ENCODE data around the gene PDK4. TPM values are rescaled to one million over a fixed set of nuclear protein-coding genes. Genes with fewer than 3 reads are reported as not detected.

Gene PDK4
- 10 to 100 TPM; 17.9 to 28.7 (median 20.4) TPM for polyA plus RNA-seq (ENCODE audit: insufficient read length in 4 of 4)

DNA sequence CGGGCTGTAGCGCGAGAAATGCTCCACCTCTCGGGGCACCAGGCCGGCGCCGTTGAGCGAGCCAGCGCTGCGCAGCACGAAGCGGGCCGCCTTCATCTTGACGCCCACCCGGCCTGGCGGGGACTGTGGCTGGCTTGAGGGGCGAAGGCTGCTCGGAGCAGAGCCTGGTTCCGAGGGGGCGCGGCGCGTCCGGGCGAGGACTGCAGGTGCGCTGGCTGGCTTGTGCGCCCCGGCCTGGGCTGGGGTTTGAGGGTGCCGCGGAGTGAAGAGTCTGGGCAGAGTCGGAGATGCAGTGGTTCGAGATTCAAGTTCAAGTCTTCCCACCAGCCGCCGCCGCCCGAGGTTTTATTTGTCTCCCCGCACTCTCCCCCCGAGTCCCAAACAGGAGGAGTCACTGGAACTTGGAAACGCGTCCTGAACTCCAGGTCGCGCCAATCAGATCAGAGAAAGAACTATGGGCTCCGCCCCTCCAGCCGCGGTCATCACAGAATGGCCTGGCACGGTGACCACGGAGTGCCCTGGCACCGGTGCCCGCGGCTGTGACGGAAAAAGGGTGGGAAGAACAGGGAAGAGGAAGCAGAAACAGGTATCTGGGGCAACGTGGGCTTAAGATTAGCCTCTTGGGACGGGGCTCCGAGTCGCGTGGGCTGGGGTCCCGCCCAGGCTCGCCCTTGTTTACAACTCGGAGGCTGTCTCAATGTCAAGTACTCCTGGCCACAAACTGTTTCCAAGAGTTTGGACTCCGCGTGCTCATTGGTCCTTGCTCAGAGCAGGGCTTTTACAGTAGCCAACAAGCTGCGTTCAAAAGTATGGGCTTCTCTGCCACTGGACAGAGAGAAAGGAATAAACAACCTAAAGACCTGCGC lies at the start of gene PDK4:
PDK4 (minus strand) TSS at position 319 of the 866 bp plus-strand sequence; CDS start at position 96, 223 bp downstream.
- peak in 2 of 4 donors; percentile 67 to 85 for DNase-seq (ENCODE audit: low read depth in 4 of 4, low spot score in 3 of 4)

DNA sequence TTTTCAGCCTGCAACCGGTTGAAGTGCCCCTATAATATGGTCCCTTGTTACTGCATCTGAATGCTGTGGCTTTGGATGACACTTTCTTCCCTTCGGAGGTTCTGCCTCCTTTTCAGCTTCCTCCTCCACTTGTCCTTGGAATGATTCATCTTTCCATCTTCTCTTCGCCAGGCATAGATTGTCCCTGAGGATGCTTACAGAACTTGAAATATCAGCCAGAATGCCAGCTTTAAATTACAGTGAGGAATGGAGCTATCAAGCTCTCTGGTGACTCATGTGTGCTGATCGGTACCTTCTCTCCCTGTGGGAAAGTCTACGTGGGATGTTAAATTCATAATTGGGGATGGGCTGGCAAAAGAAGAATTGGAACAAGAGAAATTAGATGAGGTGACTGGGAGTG lies 45.9 kb upstream of the PDK4 start:
- DNase-seq (ENCODE audit: low read depth in 4 of 4, low spot score in 3 of 4): no peak

GRCh38 chr7:95636140-95636940 lies 40.0 kb upstream of the PDK4 start:
- DNase-seq (ENCODE audit: low read depth in 4 of 4, low spot score in 3 of 4): no peak

GRCh38 chr7:95632609-95633008 lies 36.3 kb upstream of the PDK4 start:
- DNase-seq (ENCODE audit: low read depth in 4 of 4, low spot score in 3 of 4): no peak

- DNase-seq (ENCODE audit: low read depth in 4 of 4, low spot score in 3 of 4): no peak
These were observed 35.2 kb upstream of the PDK4 start for GRCh38 chr7:95631527-95631926.

- no peak for DNase-seq (ENCODE audit: low read depth in 4 of 4, low spot score in 3 of 4)
These were observed 34.6 kb upstream of the PDK4 start for GRCh38 chr7:95630702-95631458.

DNA sequence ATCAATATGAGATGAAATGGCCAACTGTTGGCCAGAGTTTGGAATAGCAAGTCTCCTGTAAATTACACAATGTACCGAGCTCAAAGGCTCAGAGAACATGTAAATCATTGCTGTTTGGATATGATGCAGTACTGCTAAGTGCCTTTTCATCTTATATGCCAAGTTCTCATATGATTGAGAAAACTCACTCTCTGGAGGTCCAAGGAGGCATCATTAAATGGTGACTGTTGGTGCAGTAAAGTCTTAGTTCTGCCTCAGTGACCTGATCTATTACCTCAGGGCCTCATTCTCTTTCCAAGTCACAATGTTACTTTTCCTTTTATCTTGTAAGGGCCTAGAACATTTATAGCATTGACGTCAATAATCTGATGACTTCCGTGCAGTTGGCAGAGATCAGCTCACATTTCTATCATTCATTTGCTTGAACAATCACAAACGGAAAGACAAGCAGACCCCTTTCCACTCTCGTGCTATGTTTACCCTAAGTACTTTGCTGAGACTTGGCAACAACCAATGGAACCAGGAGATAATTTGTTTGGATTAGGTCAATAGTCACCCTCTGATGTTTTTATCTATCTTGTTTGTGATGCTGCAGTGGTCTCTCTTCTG lies 32.6 kb upstream of the PDK4 start:
- no peak for DNase-seq (ENCODE audit: low read depth in 4 of 4, low spot score in 3 of 4)

DNA sequence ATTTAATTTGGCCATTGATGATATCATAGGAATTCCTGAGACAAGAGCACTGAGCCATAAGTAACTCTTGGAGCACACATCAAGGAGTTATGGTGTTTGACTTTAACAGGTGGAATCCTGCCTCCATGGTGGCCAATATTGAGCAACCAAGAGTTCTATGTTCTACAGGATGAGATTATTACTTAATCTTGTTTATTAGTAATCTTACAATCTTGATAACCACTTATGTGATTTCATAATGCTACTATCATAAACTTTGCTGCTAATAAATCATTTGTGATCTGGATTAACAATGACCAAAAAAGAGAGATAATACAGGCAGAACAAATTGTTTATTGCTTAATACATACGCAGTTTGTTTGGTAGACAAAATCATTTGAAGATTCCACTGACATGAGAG lies 27.5 kb upstream of the PDK4 start:
- no peak for DNase-seq (ENCODE audit: low read depth in 4 of 4, low spot score in 3 of 4)

- no peak for DNase-seq (ENCODE audit: low read depth in 4 of 4, low spot score in 3 of 4)
These were observed 26.5 kb upstream of the PDK4 start for GRCh38 chr7:95622859-95623258.

DNA sequence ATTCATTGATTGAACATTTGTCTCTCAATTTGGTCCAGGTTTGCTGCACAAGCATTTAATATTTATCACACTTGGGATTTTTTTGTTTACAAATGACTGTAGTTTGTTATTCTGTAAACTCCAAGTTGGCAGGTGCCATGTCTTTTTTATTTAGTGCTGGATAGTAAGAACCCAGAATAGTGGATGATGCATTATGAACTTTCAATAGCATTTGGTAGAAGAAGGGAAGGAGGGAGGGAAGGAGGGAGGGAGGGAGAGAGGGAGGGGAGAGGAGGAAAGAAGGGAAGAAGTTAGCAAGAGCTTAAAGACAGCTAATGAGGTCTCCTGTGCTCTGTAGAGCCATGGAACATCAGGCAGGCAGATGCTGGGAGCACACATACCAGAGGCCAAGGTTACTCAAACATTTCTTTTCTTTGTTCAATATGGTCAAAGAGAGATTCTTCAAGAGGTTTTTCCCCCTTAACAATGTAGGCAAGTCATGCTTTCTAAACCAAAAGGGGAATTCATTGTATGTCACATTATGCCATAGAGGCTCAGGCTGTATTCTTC lies 25.8 kb upstream of the PDK4 start:
- no peak for DNase-seq (ENCODE audit: low read depth in 4 of 4, low spot score in 3 of 4)

- no peak for DNase-seq (ENCODE audit: low read depth in 4 of 4, low spot score in 3 of 4)
These were observed 25.1 kb upstream of the PDK4 start for GRCh38 chr7:95621404-95621803.

DNA sequence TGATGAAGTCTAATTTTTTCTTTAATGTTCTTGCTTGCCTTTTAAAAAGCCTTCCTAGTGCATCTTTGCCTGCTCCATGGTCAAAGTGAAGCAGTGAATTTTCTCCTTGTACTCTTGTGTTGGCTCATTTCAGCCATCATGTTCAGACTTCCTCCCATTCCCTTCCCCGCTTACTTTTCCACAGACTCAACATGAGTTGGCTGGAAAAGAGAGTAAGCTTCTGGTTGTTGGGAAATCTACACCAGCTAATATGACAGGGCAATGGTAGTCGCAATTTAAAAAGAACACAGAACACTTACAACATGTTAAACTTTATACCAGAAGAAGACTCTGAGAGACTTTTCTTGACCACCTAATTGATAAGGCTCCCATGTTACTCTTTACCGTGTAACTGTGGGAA lies 24.3 kb upstream of the PDK4 start:
- DNase-seq (ENCODE audit: low read depth in 4 of 4, low spot score in 3 of 4): no peak

DNA sequence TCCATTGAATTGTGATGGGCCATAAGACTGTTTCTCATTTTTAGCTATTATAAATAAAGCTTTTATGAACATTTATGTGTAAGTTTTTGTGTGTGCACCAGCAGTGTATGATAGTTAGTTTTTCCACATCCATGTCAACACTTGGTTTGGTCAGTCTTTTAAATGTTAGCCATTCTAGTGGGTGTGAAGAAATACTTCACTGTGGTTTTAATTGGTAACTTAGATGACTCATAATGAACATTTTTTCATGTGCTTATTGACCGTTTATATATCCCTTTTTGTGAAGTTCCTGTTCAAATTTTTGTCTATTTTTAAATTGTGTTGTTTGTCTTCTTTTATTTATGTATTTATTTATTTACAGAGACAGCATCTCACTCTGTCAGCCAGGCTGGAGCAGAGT lies 23.6 kb upstream of the PDK4 start:
- DNase-seq (ENCODE audit: low read depth in 4 of 4, low spot score in 3 of 4): no peak

DNA sequence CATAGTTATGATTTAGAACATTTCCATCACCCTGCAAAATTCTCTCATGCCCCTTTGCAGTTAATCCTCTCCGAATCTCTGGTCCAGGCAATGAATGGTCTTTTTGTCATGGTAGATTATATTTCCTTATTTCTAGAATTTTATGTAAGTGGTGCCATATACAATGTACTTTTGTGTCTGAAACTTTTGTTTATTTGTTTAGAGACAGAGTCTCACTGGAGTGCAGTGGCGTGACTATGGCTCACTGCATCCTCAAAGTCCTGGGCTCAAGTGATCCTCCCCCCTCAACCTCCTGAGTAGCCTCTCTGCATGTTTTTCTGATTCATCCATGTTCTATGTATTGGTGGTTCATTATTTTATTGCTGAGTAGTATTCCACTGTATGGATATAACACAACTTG lies 23.2 kb upstream of the PDK4 start:
- DNase-seq (ENCODE audit: low read depth in 4 of 4, low spot score in 3 of 4): no peak

DNA sequence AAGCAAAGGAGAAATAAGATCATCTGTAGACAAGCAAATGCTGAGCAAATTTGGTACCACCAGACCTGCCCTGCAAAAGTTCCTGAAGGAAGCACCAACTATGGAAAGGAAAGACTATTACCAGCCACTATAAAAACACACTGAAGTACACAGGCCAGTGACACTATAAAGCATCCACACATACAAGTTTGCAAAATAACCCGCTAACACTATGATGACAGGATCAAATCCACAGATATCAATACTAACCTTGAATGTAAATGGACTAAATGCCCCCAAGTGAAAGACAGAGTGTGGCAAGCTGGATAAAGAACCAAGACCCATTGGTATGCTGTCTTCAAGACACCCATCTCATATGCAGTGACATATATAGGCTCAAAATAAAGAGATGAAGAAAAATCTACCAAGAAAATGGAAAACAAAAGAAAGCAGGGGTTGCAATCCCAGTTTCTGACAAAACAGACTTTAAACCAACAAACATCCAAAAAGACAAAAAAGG lies 18.2 kb upstream of the PDK4 start:
- no peak for DNase-seq (ENCODE audit: low read depth in 4 of 4, low spot score in 3 of 4)

- DNase-seq (ENCODE audit: low read depth in 4 of 4, low spot score in 3 of 4): no peak
These were observed 14.9 kb upstream of the PDK4 start for GRCh38 chr7:95611224-95611623.

- DNase-seq (ENCODE audit: low read depth in 4 of 4, low spot score in 3 of 4): peak in 2 of 4 donors; percentile 22 to 41
These were observed 13.1 kb upstream of the PDK4 start for GRCh38 chr7:95609277-95609971.

GRCh38 chr7:95608359-95609173 lies 12.2 kb upstream of the PDK4 start:
- DNase-seq (ENCODE audit: low read depth in 4 of 4, low spot score in 3 of 4): peak; percentile 82 to 95 (median 88)

- no peak for DNase-seq (ENCODE audit: low read depth in 4 of 4, low spot score in 3 of 4)
These were observed 11.2 kb upstream of the PDK4 start for GRCh38 chr7:95607561-95607960.

All from right renal pelvis (tissue), 4 donors.